HepG2 (cell line): ENCODE results near the gene LGI1. TPM values are rescaled to one million over a fixed set of nuclear protein-coding genes. Genes with fewer than 3 reads are reported as not detected.

Experiments
- ATAC-seq: fragments of 200-7000 bp; cut with Tn5 transposase; 3 replicates; pipeline ENCODE4 v1.9.1; 2020; ENCODE audit warnings: mild to moderate bottlenecking, moderate library complexity
- BruUV-seq: library from RNA; stranded (reverse); fragments of 400-500 nt; replicated peaks from 2 replicates; lab custom pipeline; 2021; lab: Mats Ljungman, UMichigan
- CTCF ChIA-PET: fragments of 300-600 bp; formaldehyde crosslinking; extraction: SDS; loops from one replicate; lab custom pipeline; 2021; ENCODE audit warnings: low total read pairs, inconsistent platforms, low intra/inter-chr PET ratio; lab: Yijun Ruan, JAX
- POLR2A ChIA-PET: fragments of 350-600 bp; sonication (Branson Sonifier 250); formaldehyde crosslinking; loops from one replicate; lab custom pipeline; 2020; ENCODE audit warnings: antibody characterized with exemption, inconsistent platforms; lab: Yijun Ruan, JAX
- DNase-seq: peaks from one replicate; pipeline ENCODE4 v3.0.0-alpha.2; 2015; ENCODE audit warnings: low spot score
- FAIRE-seq: peaks from 3 replicates; lab custom pipeline; 2011; peaks lifted over from hg19 to GRCh38; lab: Jason Lieb, UNC
- H2AFZ ChIP-seq: one replicate; pipeline ENCODE4 v1.6.1; 2011; ENCODE audit warnings: low read length, inconsistent platforms
- H3K27ac ChIP-seq: fragments of 300-600 bp; 3 replicates; pipeline ENCODE4 v1.8.0; 2011; ENCODE audit warnings: mixed run types, mild to moderate bottlenecking, mixed read lengths, low read length, inconsistent platforms; ENCODE audit not compliant: insufficient read depth; ENCODE audit errors: extremely low read length
- H3K27me3 ChIP-seq, 2 experiments: fragments of 200-600 bp in 1 of 2; 2 replicates in 1 of 2; 3 replicates in 1 of 2; pipeline versions ENCODE4 v1.6.0 to v1.8.0; 2011; ENCODE audit warnings: low read length in 2 of 2, mild to moderate bottlenecking in 2 of 2, moderate library complexity in 2 of 2, inconsistent platforms in 1 of 2; ENCODE audit not compliant: insufficient read depth in 2 of 2, control insufficient read depth in 1 of 2
- H3K36me3 ChIP-seq, 2 experiments: fragments of 200-600 bp in 1 of 2; replicated peaks in 1 of 2; 2 replicates in 1 of 2; 3 replicates in 1 of 2; pipeline versions ENCODE4 v1.5.1 to v1.8.0; 2011; ENCODE audit warnings: low read length in 2 of 2, inconsistent platforms in 1 of 2; ENCODE audit not compliant: insufficient read depth in 2 of 2, control insufficient read depth in 1 of 2
- H3K4me1 ChIP-seq: 2 replicates; pipeline ENCODE4 v1.5.1; 2012; ENCODE audit warnings: low read length, inconsistent platforms; ENCODE audit not compliant: insufficient read depth
- H3K4me2 ChIP-seq: 2 replicates; pipeline ENCODE4 v1.6.0; 2011; ENCODE audit warnings: low read depth, low read length, inconsistent platforms
- H3K4me3 ChIP-seq, 3 experiments: fragments of 200-600 bp in 1 of 3; sonication (generic), shearing (Covaris generic) in 1 of 3; replicated peaks in 1 of 3; 2 replicates each; pipeline ENCODE4 v1.5.1; 2011 to 2016; ENCODE audit warnings: low read length in 3 of 3, inconsistent platforms in 2 of 3, low read depth in 2 of 3, mild to moderate bottlenecking in 2 of 3, control low read depth in 1 of 3, mixed read lengths in 1 of 3; ENCODE audit not compliant: insufficient read depth in 1 of 3
- H3K79me2 ChIP-seq: one replicate; pipeline ENCODE4 v1.6.1; 2011; ENCODE audit warnings: low read length, inconsistent platforms; ENCODE audit not compliant: insufficient read depth
- H3K9ac ChIP-seq: 2 replicates; pipeline ENCODE4 v1.6.0; 2011; ENCODE audit warnings: mild to moderate bottlenecking, low read depth, low read length, inconsistent platforms; ENCODE audit not compliant: insufficient read depth
- H3K9me3 ChIP-seq: 2 replicates; pipeline ENCODE4 v1.5.1; 2012; ENCODE audit warnings: mild to moderate bottlenecking, low read length
- H4K20me1 ChIP-seq: 2 replicates; pipeline ENCODE4 v1.6.0; 2011; ENCODE audit warnings: inconsistent platforms, mild to moderate bottlenecking, low read length, moderate library complexity; ENCODE audit not compliant: insufficient read depth
- MIXL1 ChIP-seq: IDR thresholded peaks from 2 replicates; pipeline ENCODE4 v1.6.1; 2016
- MXI1 ChIP-seq: IDR thresholded peaks from 3 replicates; pipeline ENCODE4 v1.6.1; 2012; ENCODE audit warnings: low read depth, low read length, inconsistent platforms, borderline replicate concordance
- RAD21 ChIP-seq: fragments of 450-650 bp; formaldehyde crosslinking; IDR thresholded peaks from 2 replicates; pipeline ENCODE4 v1.5.0; 2020; ENCODE audit warnings: mild to moderate bottlenecking
- SMC3 ChIP-seq: IDR thresholded peaks from 2 replicates; pipeline ENCODE4 v1.6.1; 2011; ENCODE audit warnings: low read length, improper control_type of control experiment
- SRF ChIP-seq: IDR thresholded peaks from 2 replicates; pipeline ENCODE4 v1.6.1; 2011; ENCODE audit warnings: mild to moderate bottlenecking, low read depth, low read length, moderate library complexity
- STAG1 ChIP-seq: sonication (generic); formaldehyde crosslinking; IDR thresholded peaks from 2 replicates; pipeline ENCODE4 v1.4.0; 2020; ENCODE audit warnings: missing genetic modification reagents
- WGBS: methylation state at CpG from one replicate; pipeline ENCODE4 v1.1.6; 2017; ENCODE audit warnings: low lambda C conversion rate; 5-methylcytosine and 5-hydroxymethylcytosine counted together
- in situ Hi-C: cut with HindIII; loops from 2 replicates; pipeline ENCODE4 v1.10.0; 2017; ENCODE audit warnings: low pct_unique_long_range_greater_than_20kb; ENCODE audit not compliant: extremely low pct_ligation_motif_present
- intact Hi-C: fragments of 100-400 bp; cut with micrococcal nuclease; formaldehyde crosslinking; loops from one replicate; pipeline ENCODE4 v1.10.0; 2022; ENCODE audit not compliant: unreplicated experiment
- polyA plus RNA-seq, 8 experiments: library from polyadenylated mRNA; depleted of rRNA in 3 of 8; stranded (reverse) in 7 of 8; unstranded in 1 of 8; fragments of >200 nt; fragmentation: Illumina TruSeq in 4 of 8; extraction: Trizol in 4 of 8; gene quantifications; 2 replicates each; pipeline versions ENCODE4 v1.2.1 to v1.2.3, GENCODE V29; 2011 to 2016; ENCODE audit warnings: low read depth in 4 of 8, missing spikeins in 1 of 8, mixed read lengths in 1 of 8; ENCODE audit not compliant: insufficient read depth in 1 of 8
- total RNA-seq, 5 experiments: library from RNA; depleted of rRNA; stranded (reverse); fragments of >200 nt; fragmentation: Illumina TruSeq; extraction: Trizol; gene quantifications; 2 replicates each; pipeline ENCODE4 v1.2.3, GENCODE V29; 2016; ENCODE audit warnings: low read depth in 1 of 5
- TF ChIP-seq, protein P1 (sequence below): sonication (generic); formaldehyde crosslinking; conservative IDR thresholded peaks from 2 replicates; pipeline ENCODE4 v1.8.0; 2022; ENCODE audit warnings: mild to moderate bottlenecking, moderate library complexity, missing genetic modification reagents
- TF ChIP-seq, protein P2 (sequence below): sonication (generic); formaldehyde crosslinking; IDR thresholded peaks from 2 replicates; pipeline ENCODE4 v1.5.0; 2020; ENCODE audit warnings: mild to moderate bottlenecking, missing genetic modification reagents, moderate library complexity

LGI1 gene
- total and polyA plus RNA-seq, 2 of the 13 experiments (the other 11 are each of a cell fraction or from before 2014, with no cell fraction given): not detected

DNA sequence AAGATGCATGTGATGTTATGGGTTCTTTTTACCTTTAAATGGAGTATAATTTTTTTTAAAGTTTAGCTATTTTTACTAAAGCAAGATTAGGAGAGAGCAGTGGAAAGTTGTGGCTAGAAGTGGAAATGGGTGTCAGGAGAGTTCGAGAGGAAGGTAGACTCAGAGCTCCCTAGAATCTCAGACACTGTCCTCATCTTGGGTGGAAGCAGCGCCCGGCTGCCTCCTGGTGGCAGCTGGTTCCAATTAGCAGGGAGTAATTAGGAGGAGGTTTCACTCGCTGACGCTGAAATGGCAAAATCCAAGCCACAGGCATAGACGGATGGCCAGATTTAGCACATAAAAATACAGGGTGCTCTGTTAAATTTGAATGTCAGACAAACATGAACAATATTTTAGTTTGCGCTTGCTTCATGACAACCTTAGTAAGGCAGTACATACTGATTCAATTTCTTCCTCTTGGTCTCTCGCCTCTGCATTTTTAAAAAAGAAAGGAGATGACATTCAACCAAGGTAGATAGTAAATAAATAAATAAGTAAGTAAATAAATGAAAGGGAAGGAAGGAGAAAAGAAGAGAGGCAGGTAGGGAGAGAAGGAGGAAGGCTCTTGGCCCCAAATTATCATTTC lies 58.5 kb downstream of the LGI1 start:
- H3K4me2 ChIP-seq: no peak overlapping the region
- no peak overlapping the region for H3K27ac ChIP-seq
- H2AFZ ChIP-seq: no peak overlapping the region
- H3K4me1 ChIP-seq: peaks cover 7% of the 10 kb centered on the region
- H3K79me2 ChIP-seq: no peaks in the 10 kb centered on the region
- H3K9me3 ChIP-seq: no peaks in the 10 kb centered on the region
- peak; percentile 79 for ATAC-seq
- no peaks in the 10 kb centered on the region; a peak in 1 of 5 replicates for H3K27me3 ChIP-seq
- BruUV-seq: no TSS peak
- POLR2A ChIA-PET: no interaction called here
- TF ChIP-seq, protein P1, sequence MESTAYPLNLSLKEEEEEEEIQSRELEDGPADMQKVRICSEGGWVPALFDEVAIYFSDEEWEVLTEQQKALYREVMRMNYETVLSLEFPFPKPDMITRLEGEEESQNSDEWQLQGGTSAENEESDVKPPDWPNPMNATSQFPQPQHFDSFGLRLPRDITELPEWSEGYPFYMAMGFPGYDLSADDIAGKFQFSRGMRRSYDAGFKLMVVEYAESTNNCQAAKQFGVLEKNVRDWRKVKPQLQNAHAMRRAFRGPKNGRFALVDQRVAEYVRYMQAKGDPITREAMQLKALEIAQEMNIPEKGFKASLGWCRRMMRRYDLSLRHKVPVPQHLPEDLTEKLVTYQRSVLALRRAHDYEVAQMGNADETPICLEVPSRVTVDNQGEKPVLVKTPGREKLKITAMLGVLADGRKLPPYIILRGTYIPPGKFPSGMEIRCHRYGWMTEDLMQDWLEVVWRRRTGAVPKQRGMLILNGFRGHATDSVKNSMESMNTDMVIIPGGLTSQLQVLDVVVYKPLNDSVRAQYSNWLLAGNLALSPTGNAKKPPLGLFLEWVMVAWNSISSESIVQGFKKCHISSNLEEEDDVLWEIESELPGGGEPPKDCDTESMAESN: no peak
- TF ChIP-seq MXI1 (0 out of 3 replicates have a peak, but pooled peaks have one; percentile 15), SMC3 (peak; percentile 73), RAD21 (CRISPR knock-in tag) (peak; percentile 22; the same call in 1 of the 2 replicates), MIXL1 (CRISPR knock-in tag) (peak; percentile 69), SRF (no peak), STAG1 (CRISPR knock-in tag) (peak; percentile 72)
- TF ChIP-seq, protein P2, sequence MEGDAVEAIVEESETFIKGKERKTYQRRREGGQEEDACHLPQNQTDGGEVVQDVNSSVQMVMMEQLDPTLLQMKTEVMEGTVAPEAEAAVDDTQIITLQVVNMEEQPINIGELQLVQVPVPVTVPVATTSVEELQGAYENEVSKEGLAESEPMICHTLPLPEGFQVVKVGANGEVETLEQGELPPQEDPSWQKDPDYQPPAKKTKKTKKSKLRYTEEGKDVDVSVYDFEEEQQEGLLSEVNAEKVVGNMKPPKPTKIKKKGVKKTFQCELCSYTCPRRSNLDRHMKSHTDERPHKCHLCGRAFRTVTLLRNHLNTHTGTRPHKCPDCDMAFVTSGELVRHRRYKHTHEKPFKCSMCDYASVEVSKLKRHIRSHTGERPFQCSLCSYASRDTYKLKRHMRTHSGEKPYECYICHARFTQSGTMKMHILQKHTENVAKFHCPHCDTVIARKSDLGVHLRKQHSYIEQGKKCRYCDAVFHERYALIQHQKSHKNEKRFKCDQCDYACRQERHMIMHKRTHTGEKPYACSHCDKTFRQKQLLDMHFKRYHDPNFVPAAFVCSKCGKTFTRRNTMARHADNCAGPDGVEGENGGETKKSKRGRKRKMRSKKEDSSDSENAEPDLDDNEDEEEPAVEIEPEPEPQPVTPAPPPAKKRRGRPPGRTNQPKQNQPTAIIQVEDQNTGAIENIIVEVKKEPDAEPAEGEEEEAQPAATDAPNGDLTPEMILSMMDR (CRISPR knock-in tag): peak; percentile 74
- TF ChIP-seq, all 625 proteins: peak for 6
- in situ Hi-C loops (loop anchor here (10.0 kb wide), 1 partner anchor 111 kb away; the partner anchor contains the start of gene FRA10AC1), intact Hi-C loops (loop anchor here (1.0 to 10.0 kb wide), 3 partner anchors 70 to 261 kb away; partner anchors contain the start of gene FRA10AC1)
- CTCF ChIA-PET: interaction anchor here (1.5 kb wide), 2 partner anchors 261 to 274 kb away, joined by 4 to 5 read pairs; no protein-coding TSS in a partner anchor
- no peak overlapping the region for H3K4me3 ChIP-seq
- no peaks in the 10 kb centered on the region for H4K20me1 ChIP-seq
- DNase-seq: peak; percentile 9
- no peaks in the 10 kb centered on the region for H3K36me3 ChIP-seq
- no peak overlapping the region for H3K9ac ChIP-seq
- whole genome bisulfite sequencing: 25% methylated on average over 8 of the region's 8 CpGs
- FAIRE-seq: no peak
